T1000 (cell line): ENCODE results near the gene WDR4.
A peak's percentile ranks its signal among the peaks of the same experiment; 100 is the strongest.
"Not testable (repeated sequence)": the region's sequence is repeated elsewhere in the genome, so short reads cannot be mapped to it uniquely, and the experiment has no call there.

Experiments used
- DNase-seq: peaks from one replicate; lab custom pipeline; 2025; ENCODE audit warnings: mixed read lengths; lab: John Stamatoyannopoulos, UW

Gene WDR4, protein sequence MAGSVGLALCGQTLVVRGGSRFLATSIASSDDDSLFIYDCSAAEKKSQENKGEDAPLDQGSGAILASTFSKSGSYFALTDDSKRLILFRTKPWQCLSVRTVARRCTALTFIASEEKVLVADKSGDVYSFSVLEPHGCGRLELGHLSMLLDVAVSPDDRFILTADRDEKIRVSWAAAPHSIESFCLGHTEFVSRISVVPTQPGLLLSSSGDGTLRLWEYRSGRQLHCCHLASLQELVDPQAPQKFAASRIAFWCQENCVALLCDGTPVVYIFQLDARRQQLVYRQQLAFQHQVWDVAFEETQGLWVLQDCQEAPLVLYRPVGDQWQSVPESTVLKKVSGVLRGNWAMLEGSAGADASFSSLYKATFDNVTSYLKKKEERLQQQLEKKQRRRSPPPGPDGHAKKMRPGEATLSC

DNA sequence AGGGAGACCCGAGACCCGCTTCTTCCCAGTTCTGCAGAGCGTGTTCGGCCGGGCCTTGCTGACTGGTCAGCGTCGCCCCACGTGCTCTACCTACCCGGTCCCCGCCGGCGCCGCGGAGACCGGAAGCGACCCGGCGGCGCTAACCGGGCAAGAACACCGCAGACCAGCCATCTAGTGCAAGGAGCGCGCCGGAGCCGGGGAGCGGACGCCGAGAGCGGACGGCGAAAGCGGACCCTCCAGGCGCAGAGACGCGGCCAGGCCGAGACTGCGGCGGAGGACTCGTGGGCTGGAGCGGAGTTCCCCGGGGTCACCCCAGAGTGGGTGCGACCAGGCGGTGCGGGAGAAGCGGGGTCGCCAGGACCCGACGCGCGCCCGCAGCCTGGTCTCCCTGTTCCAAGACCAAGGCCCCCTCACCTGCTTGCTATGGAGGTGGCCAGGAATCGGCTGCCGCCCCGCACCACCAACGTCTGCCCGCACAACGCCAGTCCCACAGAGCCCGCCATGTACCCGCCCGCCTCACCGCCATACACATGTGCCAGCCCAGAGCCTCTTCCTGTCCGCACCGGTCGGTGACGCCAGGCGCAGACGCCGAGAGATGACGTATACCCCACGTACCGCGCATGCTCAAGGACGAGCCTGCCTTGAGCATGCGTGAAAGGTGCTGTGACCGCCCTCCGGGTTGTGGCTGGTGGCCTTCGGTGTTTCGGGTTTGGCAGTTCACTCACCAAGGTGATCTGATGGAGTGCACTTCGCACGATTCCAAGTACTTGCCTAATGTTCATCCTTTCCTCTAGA, at the start of gene WDR4:
TSS of gene WDR4 (minus strand) at position 547 of the 795 bp plus-strand sequence. CDS start at position 503, 44 bp downstream.
- peak; percentile 92 for DNase-seq

- DNase-seq = not testable (repeated sequence)
Observed at GRCh38 chr21:42927474-42928200, 48.3 kb upstream of the WDR4 start.

DNA sequence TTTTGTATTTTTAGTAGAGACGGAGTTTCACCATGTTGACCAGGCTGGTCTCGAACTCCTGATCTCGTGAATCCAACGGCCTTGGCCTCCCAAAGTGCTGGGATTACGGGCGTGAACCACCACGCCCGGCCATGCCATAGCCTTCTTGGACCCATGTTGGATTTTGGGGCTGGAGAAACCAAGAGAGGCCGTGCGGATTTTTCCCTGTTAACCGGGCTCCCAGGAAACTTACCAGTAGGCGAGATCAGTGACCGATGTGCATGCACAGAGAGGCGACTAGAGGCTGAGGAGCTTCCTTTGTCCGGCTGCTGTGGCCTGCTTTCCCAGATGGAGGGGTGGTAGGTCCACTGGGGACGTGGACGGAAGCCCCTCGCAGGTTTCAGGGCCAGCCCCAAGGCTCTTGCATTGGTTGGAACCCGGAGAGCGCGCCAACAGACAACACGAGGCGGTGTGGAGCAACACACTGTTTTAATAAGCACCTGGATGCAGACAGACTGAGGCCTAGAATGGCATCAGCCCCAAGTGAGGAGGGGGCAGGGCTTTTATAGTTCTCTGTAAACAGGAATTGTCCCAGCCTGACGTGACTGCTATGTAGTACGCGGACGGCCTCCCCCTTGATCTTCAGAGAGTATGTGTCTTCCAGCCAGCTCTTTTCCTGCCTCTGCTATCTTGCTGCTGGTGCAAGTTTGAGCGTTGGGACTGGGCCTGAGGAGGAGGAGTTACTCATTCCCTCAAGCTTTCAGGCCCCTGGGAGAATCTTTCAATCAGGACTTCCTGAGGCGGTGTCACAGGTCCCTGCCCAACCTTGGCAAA, 46.0 kb upstream of the WDR4 start, which contains the start of gene ERVH48-1:
TSS of gene ERVH48-1 (minus strand) at position 517 of the 813 bp plus-strand sequence. CDS start 6,624 bp downstream, outside the sequence.
- no peak for DNase-seq

DNA sequence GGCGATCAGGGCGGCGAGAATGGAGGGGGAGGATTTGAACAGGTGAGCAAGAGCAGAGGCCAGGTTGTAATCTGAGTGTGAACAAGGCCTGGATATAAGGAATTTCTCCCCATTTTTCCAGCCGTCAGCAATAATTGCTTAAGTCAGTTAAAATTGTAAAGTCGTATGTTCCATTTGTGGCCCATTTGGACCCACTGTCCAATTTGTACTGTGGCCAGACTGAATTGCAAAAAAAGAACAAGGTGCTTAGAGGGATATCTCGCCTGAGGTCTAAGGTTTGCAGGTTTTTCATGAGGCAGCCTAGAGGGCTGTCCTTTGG, 45.1 kb upstream of the WDR4 start:
- no peak for DNase-seq

GRCh38 chr21:42923553-42924432, 44.5 kb upstream of the WDR4 start:
- peak; percentile 5 for DNase-seq

DNA sequence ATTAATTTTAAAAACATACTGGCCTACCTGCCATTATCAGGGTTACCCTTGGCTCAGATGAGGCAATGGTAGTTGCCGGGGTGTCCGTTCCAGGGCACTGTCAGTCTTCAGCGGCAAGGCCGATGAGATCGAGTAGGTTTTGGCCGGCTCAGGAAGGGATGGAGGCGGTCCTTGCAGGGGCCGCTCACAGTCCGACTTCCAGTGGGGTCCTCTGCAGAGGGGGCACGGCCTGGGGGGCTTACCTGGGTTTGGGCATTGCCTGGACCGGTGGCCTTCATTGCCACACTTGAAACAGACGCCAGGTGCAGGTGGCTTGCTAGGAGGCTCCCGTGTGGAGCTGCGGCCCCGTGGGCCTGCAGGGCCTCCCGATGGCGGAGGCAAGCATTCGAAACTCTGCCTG, 43.6 kb upstream of the WDR4 start:
- DNase-seq = no peak

DNA sequence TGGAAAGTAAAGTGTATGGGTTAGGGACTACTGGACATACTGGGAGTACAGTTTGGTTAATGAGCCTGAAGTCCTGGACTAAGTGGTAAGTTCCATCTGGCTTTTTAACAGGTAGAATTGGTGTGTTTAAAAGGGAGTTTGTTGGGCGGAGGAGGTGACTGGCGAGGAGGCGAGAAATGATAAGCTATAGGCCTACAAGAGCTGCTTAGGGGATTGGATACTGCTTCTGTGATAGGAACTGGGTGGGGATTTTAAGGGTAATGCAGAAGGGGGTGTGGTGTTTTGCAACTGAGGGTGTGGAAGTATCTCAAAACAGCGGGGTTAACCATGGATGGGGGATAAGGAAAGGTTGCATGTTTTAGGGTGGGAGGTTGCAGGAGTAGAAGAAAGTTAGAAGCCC, 42.6 kb upstream of the WDR4 start:
- no peak for DNase-seq

- no peak for DNase-seq
Observed at GRCh38 chr21:42918291-42918690, 39.0 kb upstream of the WDR4 start.

- DNase-seq = no peak
Observed at GRCh38 chr21:42913476-42913875, 34.1 kb upstream of the WDR4 start.

GRCh38 chr21:42911920-42912319, 32.6 kb upstream of the WDR4 start:
- not testable (repeated sequence) for DNase-seq

GRCh38 chr21:42908484-42908883, 29.1 kb upstream of the WDR4 start:
- not testable (repeated sequence) for DNase-seq

DNA sequence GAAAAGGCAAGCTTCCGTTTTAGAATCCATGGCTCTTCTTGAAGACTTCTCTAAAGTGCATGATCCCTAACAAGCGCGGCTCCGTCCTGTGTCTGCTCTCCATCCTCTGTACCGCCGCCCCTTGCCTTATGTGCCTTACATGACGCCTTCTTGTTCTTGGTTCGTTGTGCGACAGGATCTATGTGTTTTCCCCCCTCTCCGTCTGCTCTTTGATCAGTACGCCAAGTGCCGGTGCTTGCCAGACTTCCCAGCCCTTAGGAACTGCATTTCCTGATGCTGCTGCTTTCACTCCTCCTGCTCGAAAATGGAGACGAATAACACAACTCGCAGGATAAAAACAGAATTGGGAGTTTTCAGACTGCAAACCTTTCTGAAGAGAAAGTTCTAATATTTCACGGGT, 26.9 kb upstream of the WDR4 start:
- no peak for DNase-seq

GRCh38 chr21:42905195-42905594, 25.9 kb upstream of the WDR4 start:
- no peak for DNase-seq

DNA sequence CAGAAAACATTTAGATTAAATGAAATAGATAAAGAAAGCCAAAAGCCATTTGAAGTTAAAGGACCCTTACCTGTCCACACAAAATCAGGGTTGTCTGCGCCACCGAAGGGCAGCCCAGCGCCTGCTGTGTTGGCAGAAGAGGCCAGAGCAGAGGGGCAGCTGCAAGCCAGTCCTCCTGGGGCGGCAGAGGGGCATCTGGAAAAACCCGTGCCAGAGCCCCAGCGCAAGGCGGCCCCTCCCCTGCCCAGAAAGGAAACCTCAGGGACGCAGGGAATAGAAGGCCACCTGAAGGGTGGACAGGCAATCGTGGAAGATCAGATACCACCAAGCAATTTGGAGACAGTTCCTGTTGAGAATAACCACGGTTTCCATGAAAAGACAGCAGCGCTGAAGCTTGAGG, 24.5 kb upstream of the WDR4 start:
- DNase-seq = no peak

- no peak for DNase-seq
Observed at GRCh38 chr21:42900446-42900845, 21.1 kb upstream of the WDR4 start.

DNA sequence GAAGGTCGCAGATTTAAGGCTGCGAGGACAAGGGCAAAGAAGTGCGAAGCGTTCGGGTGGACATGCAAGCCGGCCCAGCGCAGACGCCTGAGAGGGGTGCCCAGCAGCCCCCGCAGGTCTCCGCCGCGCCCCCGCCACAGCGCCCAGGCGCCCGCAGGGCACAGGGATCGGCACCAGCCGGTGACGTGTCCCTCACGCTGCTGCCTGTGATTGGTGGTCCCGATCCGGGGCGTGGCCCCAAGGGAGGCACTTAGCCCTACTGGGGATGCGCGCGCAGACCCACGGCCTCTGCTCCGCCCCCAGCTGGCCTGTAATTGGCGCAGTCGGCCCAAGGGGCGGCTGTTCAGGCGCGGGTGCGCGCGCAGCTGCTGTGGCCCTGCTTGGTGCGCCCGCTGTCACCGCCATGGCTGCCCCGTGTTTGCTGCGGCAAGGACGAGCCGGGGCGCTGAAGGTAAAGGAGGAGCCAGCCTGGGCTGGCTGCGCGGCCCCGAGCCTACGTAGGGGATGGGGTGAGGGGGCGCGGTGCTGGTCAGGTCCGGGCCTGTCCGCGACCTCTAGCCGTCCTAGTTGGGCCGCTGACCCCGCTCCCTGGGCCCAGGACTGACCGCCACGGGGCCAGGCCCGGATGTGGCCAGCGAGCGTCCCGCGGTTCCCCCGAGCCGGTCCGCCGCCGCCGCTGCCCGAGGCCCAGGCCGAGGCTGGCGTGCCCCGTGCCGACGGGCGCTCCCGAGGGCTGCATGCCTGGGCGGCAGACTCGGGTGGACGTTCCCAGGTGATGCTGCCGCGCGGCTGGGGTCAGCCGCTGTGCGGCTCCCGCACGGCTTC, 13.8 kb upstream of the WDR4 start, which contains the start of gene NDUFV3:
TSS of gene NDUFV3 (plus strand) at position 379 of the 825 bp plus-strand sequence. CDS start at position 404, 25 bp downstream.
- peak; percentile 97 for DNase-seq

GRCh38 chr21:42892582-42892930, 13.2 kb upstream of the WDR4 start:
- DNase-seq = no peak

DNA sequence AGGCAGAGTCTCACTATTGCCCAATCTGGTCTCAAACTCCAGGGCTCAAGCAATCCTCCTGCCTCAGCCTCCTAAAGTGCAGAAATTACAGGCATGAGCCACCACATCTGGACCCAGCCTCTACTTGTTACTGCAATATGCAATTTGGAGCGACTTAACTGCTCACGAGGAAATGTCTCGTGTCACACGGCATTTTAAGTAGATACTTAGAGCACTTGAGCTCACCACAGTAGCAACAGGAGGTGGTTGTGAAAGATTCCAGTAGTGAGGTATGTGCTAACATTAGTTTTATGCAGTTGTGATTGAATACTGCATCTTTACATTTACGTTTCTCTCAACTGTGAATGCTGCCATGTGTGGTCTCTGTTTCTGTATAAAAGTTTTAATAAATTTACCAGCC, 8.0 kb upstream of the WDR4 start:
- no peak for DNase-seq

DNA sequence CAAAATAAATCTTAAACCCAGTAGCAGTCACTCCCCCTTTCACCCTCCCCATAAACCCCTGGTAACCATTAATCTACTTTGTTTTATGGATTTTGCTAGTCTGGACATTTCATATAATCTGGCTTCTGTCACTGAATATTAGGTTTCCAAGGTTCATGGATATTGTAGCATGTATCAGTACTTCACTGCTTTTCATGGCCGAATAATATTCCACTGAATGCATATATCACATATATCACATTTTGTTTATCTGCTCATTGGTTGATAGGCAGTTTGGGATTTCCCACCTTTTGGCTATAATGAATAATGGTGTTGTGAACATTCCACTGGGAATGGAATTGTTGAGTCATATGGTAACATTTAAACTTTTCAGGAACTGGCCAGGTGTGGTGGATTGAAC, 4.6 kb upstream of the WDR4 start:
- DNase-seq = no peak

GRCh38 chr21:42880352-42880751, 1.0 kb upstream of the WDR4 start:
- DNase-seq = no peak
